Renal pelvis (tissue), 4 donors: ENCODE data around the gene NOL3. TPM values are rescaled to one million over a fixed set of nuclear protein-coding genes. Genes with fewer than 3 reads are reported as not detected.

Source experiments
- DNase-seq: peaks from one replicate; pipeline ENCODE4 v3.0.0-alpha.2; 2013
- polyA plus RNA-seq, 3 donors: library from polyadenylated mRNA; unstranded; fragments of 120-200 nt; gene quantifications; one replicate each; pipeline ENCODE4 v1.2.1, GENCODE V29; 2013; ENCODE audit not compliant: insufficient read length in 3 of 3

NOL3 gene
- polyA plus RNA-seq, 3 donors = 4.1 to 9.5 (median 7.6) TPM

DNA sequence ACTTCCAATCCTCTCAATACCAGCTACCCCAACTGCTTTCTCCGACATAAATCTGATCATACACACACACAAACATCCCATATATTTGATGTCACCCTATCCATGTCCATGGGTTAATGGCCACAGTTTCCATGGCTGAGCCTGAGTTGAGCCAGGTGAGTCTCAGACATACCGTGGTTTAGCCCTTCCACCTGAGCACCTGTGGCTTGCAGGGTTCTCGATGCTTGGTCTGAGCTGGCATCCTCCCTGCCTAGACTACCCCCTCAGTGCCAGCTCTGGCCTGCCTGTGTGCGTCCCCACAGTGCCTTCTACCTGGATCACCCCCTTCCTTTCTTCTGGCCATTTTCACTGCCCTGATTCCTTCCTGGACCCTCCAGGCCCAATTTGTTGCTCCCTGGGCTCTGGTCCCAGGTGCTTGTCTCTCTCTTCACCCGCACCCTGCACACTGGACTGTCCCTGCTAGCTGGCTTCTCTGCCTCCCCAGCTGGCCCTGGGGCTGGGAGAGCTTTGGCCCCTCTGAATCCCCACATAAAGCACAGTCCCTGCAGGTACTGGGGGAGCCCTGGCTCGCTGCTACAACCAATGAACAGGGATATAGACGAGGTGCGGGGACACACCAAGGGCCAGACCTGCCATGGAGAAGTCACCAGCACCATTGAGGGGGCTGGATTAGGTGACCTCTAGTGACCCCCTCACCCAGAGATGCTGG, 35.9 kb downstream of the NOL3 start:
- no peak for DNase-seq

DNA sequence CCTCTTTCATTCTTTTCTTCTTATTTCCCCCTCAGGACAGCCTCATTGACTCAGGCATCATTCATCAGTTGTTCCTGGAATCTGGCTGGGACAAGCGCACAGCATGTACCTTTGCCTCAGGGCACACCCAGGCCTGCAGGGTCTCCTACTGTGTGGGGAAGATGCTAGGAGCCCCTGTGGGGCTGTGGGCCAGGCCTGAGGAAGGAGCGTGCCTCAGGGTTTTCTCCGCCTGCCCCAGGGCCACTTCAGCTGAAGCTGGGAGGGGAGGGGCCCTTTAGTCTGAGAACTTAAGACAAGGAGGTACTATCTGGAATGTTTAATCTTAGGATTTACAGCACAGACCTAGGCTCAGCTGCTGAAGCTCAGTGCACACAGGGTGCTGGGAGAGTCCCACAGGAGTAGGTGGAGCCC, 36.5 kb downstream of the NOL3 start:
- no peak for DNase-seq

DNA sequence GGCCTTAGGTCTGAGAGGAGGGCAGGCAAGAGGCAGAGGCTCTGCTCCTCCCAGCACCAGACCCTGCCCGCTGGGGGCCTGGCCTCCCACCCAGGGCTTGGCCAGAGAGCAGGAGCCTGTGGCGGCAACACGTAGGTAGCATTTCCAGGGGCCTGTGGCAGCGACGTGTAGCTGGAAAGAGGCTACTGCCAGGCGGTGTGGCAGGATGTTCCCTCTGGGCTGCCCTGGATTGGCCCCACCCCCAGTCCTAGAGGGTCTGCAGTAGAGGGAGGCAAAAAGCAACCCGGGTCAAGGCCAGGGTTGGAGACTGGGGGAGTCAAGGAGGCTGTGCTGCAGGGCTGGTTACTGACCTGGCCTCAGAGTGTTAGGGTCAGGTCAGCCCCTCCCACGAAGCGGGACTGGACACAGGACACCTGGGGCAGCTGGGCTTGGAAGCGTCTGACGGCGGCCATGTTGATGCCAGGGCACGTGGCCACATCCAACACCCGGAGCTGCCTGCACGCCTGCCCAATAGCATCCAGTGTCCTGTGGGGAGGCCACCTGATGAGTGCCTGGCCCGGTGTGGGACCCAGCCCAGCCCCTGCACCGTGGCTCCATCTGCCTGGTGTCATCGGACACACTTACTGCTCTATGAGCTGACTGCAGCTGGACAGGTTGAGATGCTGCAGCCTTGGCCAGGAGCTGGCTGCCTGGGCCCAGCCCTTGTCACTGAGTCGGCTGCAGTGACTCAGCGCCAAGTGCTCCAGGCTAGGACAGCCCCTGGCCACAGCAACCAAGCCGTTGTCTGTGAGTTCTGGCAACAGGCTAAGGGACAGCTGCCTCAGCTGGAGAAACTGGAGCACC, 37.1 kb downstream of the NOL3 start:
- DNase-seq = no peak

DNA sequence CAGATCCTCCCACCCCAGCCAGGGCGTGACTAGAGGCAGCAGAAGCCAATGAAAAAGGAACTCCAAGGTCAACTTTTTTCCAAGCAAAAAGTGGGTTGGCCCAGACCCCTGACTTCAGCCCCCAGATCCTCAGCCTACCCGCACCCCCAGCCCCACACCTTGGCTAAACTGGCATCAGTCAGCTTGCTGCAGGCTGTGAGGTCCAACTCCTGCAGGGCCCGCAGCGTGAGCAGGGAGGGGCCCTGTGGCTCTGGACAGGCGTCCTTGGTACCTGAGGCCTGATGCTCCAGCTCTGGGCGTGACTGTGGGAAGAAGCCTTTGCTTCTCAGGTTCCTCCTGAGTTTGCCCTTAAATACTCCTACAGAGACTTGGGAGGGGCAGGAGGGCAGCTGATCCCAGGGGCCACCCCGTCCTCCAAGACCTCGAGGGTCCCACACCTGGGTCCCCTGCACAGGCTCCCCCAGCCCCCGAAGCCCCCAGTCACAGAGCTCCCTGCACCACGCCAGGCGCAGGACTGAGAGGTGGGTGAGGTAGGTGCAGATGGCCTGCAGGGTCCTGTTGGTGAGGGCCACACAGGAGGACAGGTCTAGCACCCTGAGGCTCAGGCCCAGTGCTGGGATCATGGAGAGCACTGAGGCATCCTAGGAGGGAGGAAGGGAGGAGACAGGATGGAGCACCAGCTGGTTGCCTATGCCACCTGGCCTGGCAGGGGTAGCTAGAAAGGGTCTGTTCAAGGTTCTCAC, 38.0 kb downstream of the NOL3 start:
- no peak for DNase-seq

DNA sequence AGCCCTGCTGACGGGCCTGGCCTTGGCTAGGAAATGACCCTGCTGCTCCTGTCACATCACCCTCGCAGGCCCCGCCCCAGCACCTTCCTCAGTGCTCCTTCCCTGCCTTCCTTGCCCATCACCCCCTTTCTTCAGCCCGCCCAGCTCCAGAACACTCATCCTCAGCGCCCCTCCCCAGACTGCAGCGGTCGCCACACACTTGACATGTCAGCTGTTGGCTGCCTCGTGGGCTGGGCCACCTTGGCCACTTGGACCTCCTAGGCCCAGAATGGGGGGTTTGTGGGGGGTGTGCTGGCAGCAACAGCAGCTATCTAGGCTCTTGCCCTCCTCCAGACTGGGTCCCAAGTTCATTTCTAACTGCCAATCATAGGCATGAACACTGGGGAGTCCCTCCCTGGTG, 39.2 kb downstream of the NOL3 start:
- DNase-seq = no peak

DNA sequence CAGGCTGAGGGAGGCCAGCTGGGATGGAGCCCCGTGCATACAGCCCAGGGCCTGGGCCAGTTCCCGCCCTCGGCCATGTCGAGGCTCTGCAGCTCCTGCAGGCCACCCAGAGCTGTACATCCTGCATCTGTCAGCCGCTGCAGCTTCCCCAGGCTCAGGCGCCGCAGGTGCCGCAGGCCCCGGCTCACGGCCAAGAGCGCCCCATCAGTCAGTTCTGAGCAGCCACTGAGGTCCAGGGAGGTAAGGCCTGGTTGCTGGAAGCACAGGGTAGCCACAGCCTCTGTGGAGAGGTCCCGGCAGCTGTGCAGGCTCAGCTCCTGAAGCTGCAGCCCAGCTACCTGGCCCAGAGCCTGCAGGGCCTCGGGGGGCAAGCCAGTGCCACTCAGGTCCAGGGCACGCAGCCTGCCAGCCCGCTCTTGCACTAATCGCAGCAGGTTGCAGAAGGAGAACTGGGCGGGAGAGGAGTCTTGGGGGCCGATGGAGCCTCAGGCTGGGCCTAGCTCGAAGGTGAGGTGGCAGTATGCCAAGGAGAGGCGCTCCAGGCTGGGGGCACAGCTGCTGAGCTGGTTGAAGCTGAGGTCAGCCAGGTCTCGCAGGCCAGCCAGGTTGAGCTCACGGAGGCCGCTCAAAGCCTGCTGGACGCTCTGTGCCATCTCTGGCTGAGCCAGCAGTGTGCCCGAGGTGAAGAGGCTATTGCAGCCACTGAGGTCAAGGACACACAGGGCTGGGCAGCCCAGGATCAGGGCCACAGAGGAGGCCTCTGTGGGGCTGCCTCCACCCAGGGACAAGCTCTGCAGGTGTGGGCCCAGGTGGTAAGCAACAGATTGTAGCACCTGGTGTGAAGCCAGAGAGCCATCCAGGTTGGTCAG, 40.0 kb downstream of the NOL3 start:
- no peak for DNase-seq

DNA sequence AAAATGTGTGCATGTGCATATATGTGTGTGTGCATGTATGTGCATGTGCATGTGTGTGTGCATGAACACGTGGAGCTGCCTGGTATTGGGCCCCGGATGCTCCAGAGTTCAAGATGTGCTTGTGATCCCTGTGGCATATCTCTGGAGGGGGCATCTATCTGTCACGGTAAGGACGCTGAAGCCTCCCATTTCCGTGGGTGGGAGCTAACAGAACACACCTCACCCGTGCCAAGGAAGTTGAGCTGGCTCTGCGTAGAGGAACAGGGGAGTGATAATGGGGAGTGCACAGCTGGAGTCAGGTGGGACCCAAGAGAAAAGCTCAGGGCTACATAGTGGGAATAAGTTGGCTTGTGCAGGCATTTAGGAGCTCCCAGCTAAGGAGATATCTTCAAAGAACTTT, 41.3 kb downstream of the NOL3 start:
- DNase-seq = no peak

DNA sequence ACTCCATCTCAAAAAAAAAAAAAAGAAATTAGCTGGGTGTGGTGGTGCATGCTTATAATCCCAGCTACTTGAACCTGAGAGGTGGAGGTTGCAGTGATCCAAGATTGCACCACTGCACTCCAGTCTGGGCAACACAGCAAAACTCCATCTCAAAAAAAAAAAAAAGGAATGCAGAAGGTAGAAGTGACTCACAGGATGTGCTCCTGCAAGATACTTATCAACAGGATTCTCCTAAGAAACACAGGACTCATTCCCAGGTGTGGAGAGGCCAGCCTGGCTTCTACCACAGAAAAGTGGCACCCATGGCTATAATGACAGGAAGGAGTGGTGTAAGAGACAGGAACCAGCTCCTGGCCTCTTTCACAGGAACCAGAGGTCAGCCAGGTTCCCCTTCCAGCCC, 42.4 kb downstream of the NOL3 start:
- no peak for DNase-seq

DNA sequence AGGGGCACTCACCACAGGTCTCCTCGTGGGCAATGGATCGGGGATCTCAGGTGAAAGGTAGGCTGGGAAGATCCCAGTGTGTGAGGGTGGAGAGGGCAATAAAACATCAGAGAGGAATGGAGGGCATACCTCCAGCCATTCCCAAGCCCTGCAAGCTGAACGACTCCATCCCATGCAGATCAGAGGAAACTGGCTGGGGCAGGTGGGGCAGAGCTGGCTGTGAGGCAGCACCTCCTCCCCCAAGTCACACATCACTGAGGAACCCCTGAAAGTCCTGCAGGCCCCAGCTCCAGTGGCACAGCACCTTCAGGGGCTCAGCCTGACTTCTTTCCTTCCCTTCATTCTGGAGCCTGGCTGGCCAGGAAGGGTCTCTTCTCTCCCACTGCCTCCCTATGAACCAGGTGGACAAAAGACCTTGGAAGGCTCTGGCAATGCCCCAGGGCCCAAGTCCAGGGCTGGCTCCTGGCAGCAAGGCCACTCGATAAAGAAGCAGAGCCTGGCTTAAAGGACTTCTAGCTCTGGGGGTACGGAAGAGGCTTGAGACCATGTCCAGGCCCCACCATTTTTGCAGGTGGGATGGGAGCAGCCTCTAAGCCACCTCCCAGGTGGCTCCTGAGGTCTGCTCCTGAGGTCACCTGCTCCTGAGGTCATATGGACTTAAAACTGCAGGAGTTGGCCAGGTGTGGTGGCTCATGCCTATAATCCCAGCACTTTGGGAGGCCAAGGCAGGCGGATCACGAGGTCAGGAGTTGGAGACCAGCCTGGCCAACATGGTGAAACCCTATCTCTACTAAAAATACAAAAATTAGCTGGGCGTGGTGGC, 43.1 kb downstream of the NOL3 start:
- DNase-seq = no peak

DNA sequence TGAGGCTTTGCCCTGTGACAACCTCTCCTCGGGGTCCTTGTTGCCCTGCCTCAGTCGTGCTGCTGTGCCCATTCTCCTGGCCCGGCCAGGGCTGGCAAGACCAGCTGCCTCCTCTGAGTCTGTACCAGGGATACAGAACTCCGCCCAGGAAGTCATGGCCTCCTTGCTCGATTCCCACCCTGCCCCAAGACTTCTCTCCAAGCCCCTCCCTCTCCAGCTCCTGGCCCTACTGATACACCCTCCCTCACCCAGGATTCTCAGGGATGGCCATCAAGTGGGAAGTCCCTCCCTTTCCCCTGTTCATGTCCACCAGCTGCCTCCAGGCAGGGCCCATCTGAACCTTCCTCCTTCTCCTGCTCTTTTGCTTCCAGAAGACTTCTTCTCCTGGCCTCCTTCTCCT, 45.4 kb downstream of the NOL3 start:
- no peak for DNase-seq

DNA sequence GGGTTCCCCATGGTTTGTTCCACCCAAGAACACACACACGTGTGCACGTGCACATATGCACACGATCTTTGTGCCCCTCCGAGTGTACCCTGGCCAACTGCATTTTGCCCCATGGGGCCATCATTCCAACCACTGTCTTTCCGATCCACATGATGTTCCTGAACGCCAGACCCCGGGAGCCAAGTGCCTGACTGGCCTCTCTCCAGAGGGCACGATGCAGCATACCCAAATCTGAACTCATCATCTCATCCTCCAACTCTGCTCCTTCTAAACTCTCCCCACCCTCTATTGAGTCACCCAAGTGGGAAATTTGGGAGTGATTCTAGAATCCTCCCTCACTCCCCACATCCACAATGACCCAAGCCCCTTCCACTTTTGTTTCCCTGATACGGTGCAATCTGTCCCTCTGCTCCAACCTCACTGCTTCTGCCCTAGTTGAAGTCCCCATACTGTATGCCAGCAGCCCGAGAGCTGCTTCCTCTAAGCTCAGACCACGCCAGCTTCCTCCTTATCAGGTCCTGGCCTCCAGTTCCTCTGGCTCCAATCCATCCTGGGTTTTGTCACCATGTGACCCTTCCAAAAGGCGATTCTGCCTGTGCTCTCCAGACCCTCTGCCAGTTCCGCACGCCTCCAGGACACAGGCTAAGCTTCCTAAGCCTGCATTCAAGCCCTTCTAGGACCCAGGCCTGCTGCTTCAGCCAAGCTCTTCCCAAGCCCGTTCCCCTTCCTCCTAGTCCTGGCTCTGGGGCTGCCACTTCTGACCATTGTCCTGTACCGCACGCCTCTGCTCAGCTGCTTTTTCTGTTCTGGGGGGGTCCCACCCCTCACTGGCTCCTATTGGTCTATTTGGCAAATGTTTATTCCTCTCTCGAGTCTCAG, 46.5 kb downstream of the NOL3 start:
- no peak for DNase-seq

DNA sequence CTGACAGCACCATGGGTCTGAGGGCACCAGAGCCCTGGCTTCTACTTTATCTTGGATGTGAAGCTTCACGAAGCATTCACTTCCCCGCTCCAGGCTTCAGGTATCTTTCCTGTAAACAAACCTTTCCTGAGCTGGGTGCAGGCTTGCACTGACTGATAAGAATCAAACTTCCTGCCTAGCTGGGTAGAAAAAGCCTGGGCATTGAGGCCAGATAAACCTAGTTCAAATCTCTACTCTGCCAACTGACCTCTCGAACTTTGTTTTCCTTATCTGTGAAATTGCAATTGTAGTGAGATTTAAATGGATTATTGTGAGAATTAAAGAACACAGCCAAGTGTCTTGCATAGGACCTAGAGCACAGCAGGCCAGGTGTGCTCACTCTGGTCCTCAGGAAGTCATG, 53.7 kb downstream of the NOL3 start:
- DNase-seq = no peak

Other genes starting within 250 kb of the NOL3 start
- gene RRAD, start 245.0 kb upstream of the NOL3 start, polyA plus RNA-seq = 1 to 10 TPM; 2.4 to 3.3 (median 2.8) TPM
- 100 to 1,000 TPM in 1 of 3 donors, 10 to 100 TPM in 2; 95.1 to 102 (median 99.3) TPM for gene CIAO2B, start 236.1 kb upstream of the NOL3 start, polyA plus RNA-seq
- 10 to 100 TPM; 42.7 to 50.2 (median 45.3) TPM for gene CES2, start 235.0 kb upstream of the NOL3 start, polyA plus RNA-seq
- 1 to 10 TPM; 2.4 to 4.6 (median 4.1) TPM for gene CES3, start 209.3 kb upstream of the NOL3 start, polyA plus RNA-seq
- gene CES4A, start 181.9 kb upstream of the NOL3 start, polyA plus RNA-seq = 10 to 100 TPM in 2 of 3 donors, 1 to 10 TPM in 1; 7.3 to 13.1 (median 12.2) TPM
- gene CBFB, start 141.4 kb upstream of the NOL3 start, polyA plus RNA-seq = 10 to 100 TPM; 65.4 to 70.1 (median 67.9) TPM
- 10 to 100 TPM; 20.7 to 29.5 (median 28.7) TPM for gene PHAF1, start 60.6 kb upstream of the NOL3 start, polyA plus RNA-seq
- gene B3GNT9, start 19.5 kb upstream of the NOL3 start, polyA plus RNA-seq = 10 to 100 TPM in 1 of 3 donors, 1 to 10 TPM in 2; 8.1 to 11.9 (median 8.2) TPM
- gene TRADD, start 10.6 kb upstream of the NOL3 start, polyA plus RNA-seq = 1 to 10 TPM; 6.4 to 6.9 (median 6.6) TPM
- gene FBXL8, start 10.6 kb upstream of the NOL3 start, polyA plus RNA-seq = 1 to 10 TPM; 1.4 to 2.9 (median 2.2) TPM
- 1 to 10 TPM; 1.2 to 3.1 (median 2.9) TPM for gene HSF4, start 5.8 kb upstream of the NOL3 start, polyA plus RNA-seq
- gene MATCAP1, start 13.4 kb downstream of the NOL3 start, polyA plus RNA-seq = 10 to 100 TPM; 34.7 to 53.0 (median 50.1) TPM
- gene EXOC3L1, start 19.6 kb downstream of the NOL3 start, polyA plus RNA-seq = 1 to 10 TPM; 6.5 to 7.2 (median 6.7) TPM
- gene E2F4, start 21.6 kb downstream of the NOL3 start, polyA plus RNA-seq = 10 to 100 TPM; 65.5 to 72.7 (median 65.9) TPM
- 1 to 10 TPM; 6.7 to 7.0 (median 6.9) TPM for gene ELMO3, start 28.6 kb downstream of the NOL3 start, polyA plus RNA-seq
- 10 to 100 TPM; 40.1 to 49.4 (median 45.5) TPM for gene TMEM208, start 56.6 kb downstream of the NOL3 start, polyA plus RNA-seq
- gene FHOD1, start 76.9 kb downstream of the NOL3 start, polyA plus RNA-seq = 10 to 100 TPM; 45.1 to 48.9 (median 47.5) TPM
- 1 to 10 TPM; 2.7 to 6.3 (median 5.6) TPM for gene SLC9A5, start 78.4 kb downstream of the NOL3 start, polyA plus RNA-seq
- gene PLEKHG4, start 109.0 kb downstream of the NOL3 start, polyA plus RNA-seq = 10 to 100 TPM; 12.0 to 17.5 (median 13.8) TPM
- gene KCTD19, start 156.2 kb downstream of the NOL3 start, polyA plus RNA-seq = 1 to 10 TPM; 1.1 to 3.1 (median 2.9) TPM
- 1 to 10 TPM; 2.9 to 9.9 (median 8.1) TPM for gene LRRC36, start 156.3 kb downstream of the NOL3 start, polyA plus RNA-seq
- 10 to 100 TPM; 64.7 to 71.8 (median 69.9) TPM for gene TPPP3, start 223.0 kb downstream of the NOL3 start, polyA plus RNA-seq
- 10 to 100 TPM; 14.7 to 18.3 (median 15.4) TPM for gene ZDHHC1, start 245.9 kb downstream of the NOL3 start, polyA plus RNA-seq